H1 (cell line): ENCODE results near the gene TXLNA. TPM values are rescaled to one million over a fixed set of nuclear protein-coding genes. Genes with fewer than 3 reads are reported as not detected.

Experiments used
- CTCF ChIA-PET: fragments of 300-600 bp; sonication (Branson Sonifier 250); formaldehyde crosslinking; loops from one replicate; lab custom pipeline; 2021; ENCODE audit not compliant: partially characterized antibody; lab: Charles Lee
- POLR2A ChIA-PET: fragments of 300-600 bp; sonication (Branson Sonifier 250); formaldehyde crosslinking; loops from one replicate; lab custom pipeline; 2021; ENCODE audit warnings: inconsistent platforms; ENCODE audit not compliant: partially characterized antibody; lab: Charles Lee
- DNase-seq, 2 experiments: peaks; one replicate each; pipeline versions ENCODE4 v3.0.0 to v3.0.0-alpha.2; 2010 to 2022; ENCODE audit warnings: low spot score in 2 of 2, low read depth in 1 of 2, mixed read lengths in 1 of 2
- FAIRE-seq: peaks from 2 replicates; lab custom pipeline; 2011; peaks lifted over from hg19 to GRCh38; lab: Jason Lieb, UNC
- H2AFZ ChIP-seq: 2 replicates; pipeline ENCODE4 v1.8.1; 2012; ENCODE audit warnings: low read length, inconsistent platforms
- H2AK5ac ChIP-seq: 2 replicates; pipeline ENCODE4 v1.6.1; 2013; ENCODE audit warnings: low read depth, low read length
- H2BK120ac ChIP-seq: replicated peaks from 2 replicates; pipeline ENCODE3; 2013; ENCODE audit warnings: low read depth, low read length, inconsistent platforms
- H2BK12ac ChIP-seq: 2 replicates; pipeline ENCODE4 v1.6.1; 2013; ENCODE audit warnings: low read depth, low read length
- H2BK15ac ChIP-seq: 2 replicates; pipeline ENCODE4 v1.6.1; 2013; ENCODE audit warnings: low read length
- H2BK20ac ChIP-seq: 2 replicates; pipeline ENCODE4 v1.6.1; 2013; ENCODE audit warnings: low read length
- H2BK5ac ChIP-seq: 2 replicates; pipeline ENCODE4 v1.6.1; 2013; ENCODE audit warnings: low read depth, low read length
- H3K14ac ChIP-seq: 2 replicates; pipeline ENCODE4 v1.6.1; 2013; ENCODE audit warnings: inconsistent platforms; ENCODE audit not compliant: insufficient read length
- H3K18ac ChIP-seq: 2 replicates; pipeline ENCODE4 v1.6.1; 2013; ENCODE audit warnings: low read length; ENCODE audit errors: extremely low read depth
- H3K23ac ChIP-seq: 2 replicates; pipeline ENCODE4 v1.6.1; 2013; ENCODE audit warnings: inconsistent platforms; ENCODE audit not compliant: insufficient read length
- H3K23me2 ChIP-seq: 2 replicates; pipeline ENCODE4 v1.6.1; 2013; ENCODE audit warnings: low read depth, low read length
- H3K27ac ChIP-seq: 2 replicates; pipeline ENCODE4 v1.6.1; 2011; ENCODE audit warnings: low read depth, low read length, inconsistent platforms
- H3K27me3 ChIP-seq, 4 experiments: replicated peaks in 1 of 4; 1 replicate in 1 of 4; 2 replicates in 3 of 4; pipeline versions ENCODE4 v1.6.1 to v1.8.1; 2011 to 2013; ENCODE audit warnings: low read length in 3 of 4, mild to moderate bottlenecking in 3 of 4, inconsistent platforms in 2 of 4, mixed read lengths in 2 of 4, moderate library complexity in 1 of 4; ENCODE audit not compliant: control insufficient read depth in 3 of 4, insufficient read depth in 3 of 4; ENCODE audit errors: extremely low read depth in 1 of 4
- H3K36me3 ChIP-seq, 4 experiments: 2 replicates each; pipeline versions ENCODE4 v1.6.1 to v1.8.1; 2011 to 2013; ENCODE audit warnings: mild to moderate bottlenecking in 4 of 4, low read length in 3 of 4, moderate library complexity in 2 of 4, control low read depth in 1 of 4, inconsistent platforms in 1 of 4; ENCODE audit not compliant: insufficient read depth in 4 of 4, control insufficient read depth in 2 of 4
- H3K4ac ChIP-seq: replicated peaks from 2 replicates; pipeline ENCODE3; 2013; ENCODE audit warnings: low read length, low read depth, mixed read lengths, inconsistent platforms; ENCODE audit not compliant: insufficient read length
- H3K4me1 ChIP-seq, 4 experiments: replicated peaks in 1 of 4; 1 replicate in 1 of 4; 2 replicates in 3 of 4; pipeline versions ENCODE4 v1.6.1 to v1.8.1; 2011 to 2013; ENCODE audit warnings: low read length in 3 of 4, inconsistent platforms in 2 of 4, mixed read lengths in 1 of 4; ENCODE audit not compliant: insufficient read depth in 4 of 4, control insufficient read depth in 3 of 4
- H3K4me2 ChIP-seq, 2 experiments: 2 replicates each; pipeline versions ENCODE4 v1.6.1 to v1.8.1; 2011 to 2013; ENCODE audit warnings: low read depth in 2 of 2, low read length in 2 of 2, control low read depth in 1 of 2, inconsistent platforms in 1 of 2, mild to moderate bottlenecking in 1 of 2; ENCODE audit not compliant: insufficient read depth in 1 of 2
- H3K4me3 ChIP-seq, 4 experiments: fragments of 200-600, 300-600 bp in 1 of 4; sonication (generic), shearing (Covaris generic), sonication (Bioruptor Twin) in 1 of 4; 2 replicates each; pipeline versions ENCODE4 v1.5.1 to v1.8.1; 2011 to 2016; ENCODE audit warnings: low read length in 4 of 4, low read depth in 3 of 4, control low read depth in 2 of 4, inconsistent platforms in 2 of 4, mild to moderate bottlenecking in 2 of 4, mixed read lengths in 1 of 4, moderate library complexity in 1 of 4; ENCODE audit not compliant: insufficient read depth in 2 of 4; ENCODE audit errors: extremely low read depth in 1 of 4
- H3K56ac ChIP-seq: replicated peaks from 2 replicates; pipeline ENCODE3; 2013; ENCODE audit warnings: low read depth, mild to moderate bottlenecking, mixed read lengths, low read length, inconsistent platforms; ENCODE audit not compliant: insufficient read length
- H3K79me1 ChIP-seq: 2 replicates; pipeline ENCODE4 v1.6.1; 2013; ENCODE audit warnings: low read depth, low read length, control low read depth
- H3K79me2 ChIP-seq, 2 experiments: 2 replicates each; pipeline versions ENCODE4 v1.6.1 to v1.8.1; 2012 to 2013; ENCODE audit warnings: low read length in 2 of 2, mild to moderate bottlenecking in 2 of 2, inconsistent platforms in 1 of 2; ENCODE audit not compliant: insufficient read depth in 2 of 2, control insufficient read depth in 1 of 2
- H3K9ac ChIP-seq, 4 experiments: replicated peaks in 1 of 4; 1 replicate in 1 of 4; 2 replicates in 3 of 4; pipeline versions ENCODE4 v1.6.1 to v1.8.1; 2011 to 2013; ENCODE audit warnings: low read depth in 3 of 4, low read length in 3 of 4, control low read depth in 2 of 4, mild to moderate bottlenecking in 2 of 4, moderate library complexity in 2 of 4, inconsistent platforms in 1 of 4; ENCODE audit errors: extremely low read depth in 1 of 4
- H3K9me3 ChIP-seq, 2 experiments: 2 replicates each; pipeline versions ENCODE4 v1.6.1 to v1.8.1; 2012 to 2013; ENCODE audit warnings: mild to moderate bottlenecking in 2 of 2, moderate library complexity in 2 of 2, control low read depth in 1 of 2, inconsistent platforms in 1 of 2, low read depth in 1 of 2, low read length in 1 of 2, mixed read lengths in 1 of 2; ENCODE audit not compliant: insufficient read depth in 2 of 2
- H4K20me1 ChIP-seq, 2 experiments: replicated peaks in 1 of 2; 2 replicates each; pipeline versions ENCODE3 to v1.8.1; 2011 to 2013; ENCODE audit warnings: inconsistent platforms in 2 of 2, low read length in 2 of 2, mild to moderate bottlenecking in 1 of 2; ENCODE audit not compliant: insufficient read depth in 2 of 2, control insufficient read depth in 1 of 2
- H4K5ac ChIP-seq: 2 replicates; pipeline ENCODE4 v1.6.1; 2013; ENCODE audit warnings: low read length, low read depth, mixed read lengths, inconsistent platforms; ENCODE audit not compliant: insufficient read length
- H4K8ac ChIP-seq: 2 replicates; pipeline ENCODE4 v1.8.0; 2013; ENCODE audit warnings: mild to moderate bottlenecking, moderate library complexity, low read length, inconsistent platforms; ENCODE audit not compliant: insufficient read depth; ENCODE audit errors: extremely low read depth
- H4K91ac ChIP-seq: replicated peaks from 2 replicates; pipeline ENCODE3; 2013; ENCODE audit warnings: low read length, mixed read lengths, inconsistent platforms; ENCODE audit not compliant: insufficient read length
- HDAC2 ChIP-seq, 2 experiments: fragments of 300-600 bp in 1 of 2; sonication (generic) in 1 of 2; IDR thresholded peaks; 2 replicates each; pipeline ENCODE4 v1.6.1; 2011 to 2012; ENCODE audit warnings: low read depth in 2 of 2, low read length in 2 of 2, mild to moderate bottlenecking in 2 of 2, moderate library complexity in 2 of 2, borderline replicate concordance in 1 of 2, inconsistent platforms in 1 of 2
- SIN3A ChIP-seq, 2 experiments: IDR thresholded peaks in 1 of 2; conservative IDR thresholded peaks in 1 of 2; 2 replicates each; pipeline ENCODE4 v1.6.1; 2011 to 2012; ENCODE audit warnings: low read length in 2 of 2, improper control_type of control experiment in 1 of 2, low read depth in 1 of 2, mild to moderate bottlenecking in 1 of 2
- SP2 ChIP-seq: IDR thresholded peaks from 2 replicates; pipeline ENCODE4 v1.6.1; 2012; ENCODE audit warnings: mild to moderate bottlenecking, low read length, inconsistent platforms
- WGBS, 2 experiments: shearing (Covaris generic) in 1 of 2; methylation state at CpG; one replicate each; pipeline versions ENCODE4 v1.1.6 to v1.1.7; 2013 to 2015; ENCODE audit warnings: low lambda C conversion rate in 2 of 2, mixed read lengths in 2 of 2, inconsistent platforms in 1 of 2, low coverage in 1 of 2, missing lambda C conversion rate in 1 of 2; ENCODE audit not compliant: insufficient replicate concordance in 2 of 2, insufficient coverage in 1 of 2, insufficient read length in 1 of 2; ENCODE audit errors: extremely low coverage in 1 of 2, missing lambda C conversion rate in 1 of 2; 5-methylcytosine and 5-hydroxymethylcytosine counted together
- polyA plus RNA-seq, 7 experiments: library from polyadenylated mRNA; depleted of rRNA in 3 of 7; stranded (reverse) in 5 of 7; unstranded in 2 of 7; fragments of >200 nt in 5 of 7; fragments of 200-250 nt in 2 of 7; gene quantifications; 1 replicate in 5 of 7; 2 replicates in 1 of 7; 4 replicates in 1 of 7; pipeline versions ENCODE4 v1.2.1 to v1.2.3, GENCODE V29; 2011 to 2013; ENCODE audit warnings: missing spikeins in 2 of 7, mixed read lengths in 2 of 7
- total RNA-seq: library from RNA; stranded (reverse); fragmentation: NEBNext Ultra II Directional; extraction: Animal tissue kit (Norgen Biotek cat#: 25700); gene quantifications from 2 replicates; pipeline ENCODE4 v1.2.1, GENCODE V29; 2021
- TF ChIP-seq, protein P1 (sequence below): IDR thresholded peaks from 2 replicates; pipeline ENCODE4 v1.6.1; 2012; ENCODE audit warnings: low read length, inconsistent platforms

TXLNA gene
- total and polyA plus RNA-seq, 2 of the 8 experiments (the other 6 are each of a cell fraction or from before 2014, with no cell fraction given), result 31.3 to 46.9 TPM

DNA sequence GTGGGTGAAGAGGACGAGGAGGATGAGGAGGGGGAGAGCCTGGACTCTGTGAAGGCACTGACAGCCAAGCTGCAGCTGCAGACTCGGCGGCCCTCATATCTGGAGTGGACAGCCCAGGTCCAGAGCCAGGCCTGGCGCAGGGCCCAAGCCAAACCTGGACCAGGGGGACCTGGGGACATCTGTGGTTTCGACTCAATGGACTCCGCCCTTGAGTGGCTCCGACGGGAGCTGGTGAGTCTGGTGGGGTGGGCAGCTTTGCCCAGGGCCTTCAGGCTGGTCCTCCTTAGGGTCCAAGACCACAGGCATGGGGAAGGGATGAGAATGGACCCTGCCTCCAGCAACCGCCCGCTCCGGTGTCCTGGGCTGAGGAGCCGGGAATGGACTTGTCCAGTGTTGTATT, 68.0 kb downstream of the TXLNA start:
- H3K4me3 ChIP-seq, result no peak overlapping the region
- no peak overlapping the region for H2BK120ac ChIP-seq
- FAIRE-seq (no peak), DNase-seq (no peak)
- no peak overlapping the region for H3K56ac ChIP-seq
- H3K36me3 ChIP-seq, result no peaks in the 10 kb centered on the region
- no peak overlapping the region for H3K4ac ChIP-seq
- no peak overlapping the region for H3K4me2 ChIP-seq
- H2BK20ac ChIP-seq, result no peak overlapping the region
- no peak overlapping the region for H4K5ac ChIP-seq
- no peak overlapping the region for H3K14ac ChIP-seq
- H3K79me2 ChIP-seq, result no peaks in the 10 kb centered on the region
- no peaks in the 10 kb centered on the region for H4K20me1 ChIP-seq
- H4K91ac ChIP-seq, result no peak overlapping the region
- H3K9ac ChIP-seq, result no peak overlapping the region; a peak in 1 of 7 replicates
- peaks cover 4% of the 10 kb centered on the region; the same call in 1 of the 2 replicates for H3K23me2 ChIP-seq
- no peak overlapping the region for H2AK5ac ChIP-seq
- H3K4me1 ChIP-seq, result peaks cover 7 to 13% (median 10%) of the 10 kb centered on the region in 4 experiments
- 86% methylated on average over 11 of the region's 12 CpGs; no CpG with 5 or more reads in 1 of the 2 experiments for WGBS, 2 experiments
- peak overlapping the region; percentile 52; the same call in 1 of the 2 replicates for H2BK5ac ChIP-seq
- no peak overlapping the region for H3K27ac ChIP-seq
- no peak overlapping the region for H3K23ac ChIP-seq
- H3K18ac ChIP-seq, result no peak overlapping the region; the same call in 1 of the 2 replicates
- no peak overlapping the region for H2AFZ ChIP-seq
- peak overlapping the region; percentile 68; the same call in 1 of the 2 replicates for H2BK12ac ChIP-seq
- H3K27me3 ChIP-seq, result no peaks in the 10 kb centered on the region; a peak in 1 of 7 replicates
- no peaks in the 10 kb centered on the region for H3K9me3 ChIP-seq
- CTCF ChIA-PET, result interaction anchor here (0.9 to 6.1 kb wide), 18 partner anchors 11 to 105 kb away, joined by 3 to 66 read pairs (median 6); partner anchors contain the start of genes CCDC28B and HDAC1
- POLR2A ChIA-PET, result interaction anchor here (1.5 to 6.6 kb wide), 4 partner anchors 27 to 104 kb away, joined by 3 to 50 read pairs (median 17); partner anchors contain the start of gene MARCKSL1
- no peak overlapping the region for H4K8ac ChIP-seq
- no peak overlapping the region; the same call in 1 of the 2 replicates for H2BK15ac ChIP-seq
- H3K79me1 ChIP-seq, result no peaks in the 10 kb centered on the region
- TF ChIP-seq, protein P1, sequence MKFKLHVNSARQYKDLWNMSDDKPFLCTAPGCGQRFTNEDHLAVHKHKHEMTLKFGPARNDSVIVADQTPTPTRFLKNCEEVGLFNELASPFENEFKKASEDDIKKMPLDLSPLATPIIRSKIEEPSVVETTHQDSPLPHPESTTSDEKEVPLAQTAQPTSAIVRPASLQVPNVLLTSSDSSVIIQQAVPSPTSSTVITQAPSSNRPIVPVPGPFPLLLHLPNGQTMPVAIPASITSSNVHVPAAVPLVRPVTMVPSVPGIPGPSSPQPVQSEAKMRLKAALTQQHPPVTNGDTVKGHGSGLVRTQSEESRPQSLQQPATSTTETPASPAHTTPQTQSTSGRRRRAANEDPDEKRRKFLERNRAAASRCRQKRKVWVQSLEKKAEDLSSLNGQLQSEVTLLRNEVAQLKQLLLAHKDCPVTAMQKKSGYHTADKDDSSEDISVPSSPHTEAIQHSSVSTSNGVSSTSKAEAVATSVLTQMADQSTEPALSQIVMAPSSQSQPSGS, result no peak
- no peak for TF ChIP-seq SP2
- no peak for TF ChIP-seq SIN3A (conservative IDR thresholded peaks at IDR 0.05 in 1 of 2, IDR thresholded peaks at IDR 0.05 in 1 of 2; ENCODE audit: low read depth in 1 of 2, low read length in 2 of 2)
- TF ChIP-seq HDAC2 (IDR thresholded peaks at IDR 0.05; ENCODE audit: borderline replicate concordance in 1 of 2, low read depth in 2 of 2, low read length in 2 of 2), result no peak
